NCI-H2081 (cell line): Measurements from ENCODE around the gene ARRDC5.
A peak's percentile ranks its signal among the peaks of the same experiment; 100 is the strongest.
"Not testable (repeated sequence)": the region's sequence is repeated elsewhere in the genome, so short reads cannot be mapped to it uniquely, and the experiment has no call there.

ENCODE experiments used
- DNase-seq, 2 experiments: peaks; one replicate each; lab custom pipeline; 2025; lab: John Stamatoyannopoulos, UW

Gene ARRDC5

GRCh38 chr19:4909897-4910593 lies 7.3 kb upstream of the ARRDC5 start:
- DNase-seq, result peak; percentile 93 to 95

GRCh38 chr19:4909156-4909896 lies 6.6 kb upstream of the ARRDC5 start, which contains the start of gene UHRF1:
Gene UHRF1, plus strand, starts transcription at chr19:4909501. Its CDS starts 1,385 bp downstream, at chr19:4910886.
- DNase-seq, result peak; percentile 61 to 76

DNA sequence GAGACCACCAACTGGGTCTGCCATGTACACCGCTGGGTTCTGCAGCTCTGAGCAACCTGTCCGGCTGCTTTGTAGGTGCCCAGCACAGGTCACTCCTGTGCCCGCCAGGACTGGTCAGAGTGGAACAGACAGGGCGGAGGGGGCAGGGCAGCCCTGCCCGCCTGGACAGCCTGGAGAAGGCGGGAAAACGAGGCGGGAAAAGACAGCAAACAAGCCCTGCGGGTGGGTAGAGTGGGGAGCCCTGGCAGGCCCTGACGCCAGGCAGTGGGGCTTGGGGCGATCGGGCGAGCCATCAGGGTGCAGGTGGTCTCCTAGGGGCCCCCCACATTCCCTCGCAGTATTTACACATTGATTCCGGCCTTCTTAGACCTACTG lies 6.1 kb upstream of the ARRDC5 start:
- DNase-seq, result no peak

DNA sequence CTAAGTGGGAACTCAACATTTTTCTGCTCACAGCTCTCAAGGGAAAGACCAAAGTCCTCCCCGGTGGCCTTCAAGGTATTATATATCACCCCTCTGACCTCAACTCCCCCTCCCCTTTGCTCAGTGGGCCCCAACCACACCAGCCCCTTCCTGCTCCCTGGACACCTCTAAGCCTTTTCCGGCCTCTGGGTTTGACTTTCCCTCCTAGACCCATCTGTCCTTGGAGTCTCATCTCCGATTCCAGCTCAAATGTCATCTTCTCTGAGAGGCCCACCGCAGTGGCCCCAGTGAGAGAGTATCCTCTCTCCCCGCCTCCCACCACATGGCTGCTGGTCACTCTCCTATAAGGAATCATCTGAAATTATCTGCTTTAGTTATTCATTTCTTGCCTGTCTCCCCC lies 5.7 kb upstream of the ARRDC5 start:
- no peak for DNase-seq

DNA sequence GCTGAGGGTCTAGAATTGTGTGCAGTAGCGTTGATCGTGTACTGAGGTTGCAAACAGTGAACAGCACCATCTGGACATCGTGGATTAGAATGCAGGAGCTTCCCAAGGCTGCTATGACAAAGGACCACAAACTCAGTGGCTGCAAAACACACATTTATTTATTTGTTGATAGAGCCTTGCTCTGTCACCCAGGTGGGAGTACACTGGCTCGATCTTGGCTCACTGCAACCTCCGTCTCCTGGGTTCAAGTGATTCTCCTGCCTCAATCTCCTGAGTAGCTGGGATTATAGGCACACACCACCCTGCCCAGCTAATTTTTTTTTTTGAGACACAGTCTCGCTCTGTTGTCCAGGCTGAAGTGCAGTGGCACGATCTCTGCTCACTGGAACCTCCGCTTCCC lies 4.3 kb upstream of the ARRDC5 start:
- DNase-seq, result no peak

GRCh38 chr19:4904481-4904880 lies 1.8 kb upstream of the ARRDC5 start:
- DNase-seq, result no peak

GRCh38 chr19:4900879-4901278 lies 1.8 kb downstream of the ARRDC5 start:
- not testable (repeated sequence) for DNase-seq

DNA sequence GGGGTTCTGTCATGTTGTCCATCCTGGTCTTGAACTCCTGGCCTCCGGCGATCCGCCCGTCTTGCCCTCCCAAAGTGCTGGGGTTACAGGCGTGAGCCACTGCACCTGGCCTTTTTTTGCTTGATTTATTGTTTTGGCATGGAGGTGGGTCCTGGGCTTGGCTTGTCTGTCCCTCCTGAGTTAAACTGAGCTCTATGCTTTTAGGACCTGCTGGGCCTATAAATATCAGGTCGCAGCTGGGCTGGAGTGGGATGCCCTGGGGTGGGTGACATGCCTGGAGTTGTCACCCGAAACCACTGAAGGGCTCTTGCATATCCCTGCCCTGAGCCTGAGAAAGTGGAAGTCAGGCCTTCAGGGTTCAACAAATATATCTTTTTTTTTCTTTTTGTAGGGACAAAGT lies 5.5 kb downstream of the ARRDC5 start:
- DNase-seq, result no peak

GRCh38 chr19:4896372-4896771 lies 6.3 kb downstream of the ARRDC5 start:
- DNase-seq, result no peak

DNA sequence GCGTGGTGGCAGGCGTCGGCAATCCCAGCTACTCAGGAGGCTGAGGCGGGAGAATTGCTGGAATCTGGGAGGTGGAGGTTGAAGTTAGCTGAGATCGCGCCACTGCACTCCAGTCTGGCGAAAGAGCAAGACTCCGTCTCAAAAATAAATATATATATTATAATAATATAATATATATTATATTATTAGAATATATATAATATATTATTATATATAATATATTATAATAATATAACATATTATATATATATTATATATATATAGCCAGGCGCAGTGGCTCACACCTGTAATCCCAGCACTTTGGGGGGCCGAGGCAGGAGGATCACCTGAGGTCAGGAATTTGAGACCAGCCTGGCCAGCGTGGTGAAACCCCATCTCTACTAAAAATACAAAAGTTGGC lies 9.7 kb downstream of the ARRDC5 start:
- DNase-seq, result not testable (repeated sequence)

DNA sequence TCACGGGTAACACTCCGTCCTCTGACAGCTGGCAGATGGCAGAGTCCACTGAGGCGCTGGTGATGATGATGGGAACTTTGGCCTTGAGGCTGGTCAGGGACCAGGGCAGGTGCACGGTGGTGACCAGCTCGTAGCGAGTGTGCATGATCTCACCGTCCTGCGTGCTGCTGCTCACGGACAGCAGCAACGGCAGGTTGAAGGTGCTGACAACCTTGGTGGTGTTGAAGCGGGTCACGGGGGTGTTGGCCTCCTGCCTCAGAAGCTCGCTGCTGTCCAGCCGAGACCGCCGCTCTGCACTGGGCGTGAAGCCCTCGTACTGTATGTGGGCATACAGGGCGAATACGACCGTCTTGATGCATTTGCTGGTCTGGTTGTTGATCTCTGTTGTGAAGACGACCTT lies 11.6 kb downstream of the ARRDC5 start:
- no peak for DNase-seq

DNA sequence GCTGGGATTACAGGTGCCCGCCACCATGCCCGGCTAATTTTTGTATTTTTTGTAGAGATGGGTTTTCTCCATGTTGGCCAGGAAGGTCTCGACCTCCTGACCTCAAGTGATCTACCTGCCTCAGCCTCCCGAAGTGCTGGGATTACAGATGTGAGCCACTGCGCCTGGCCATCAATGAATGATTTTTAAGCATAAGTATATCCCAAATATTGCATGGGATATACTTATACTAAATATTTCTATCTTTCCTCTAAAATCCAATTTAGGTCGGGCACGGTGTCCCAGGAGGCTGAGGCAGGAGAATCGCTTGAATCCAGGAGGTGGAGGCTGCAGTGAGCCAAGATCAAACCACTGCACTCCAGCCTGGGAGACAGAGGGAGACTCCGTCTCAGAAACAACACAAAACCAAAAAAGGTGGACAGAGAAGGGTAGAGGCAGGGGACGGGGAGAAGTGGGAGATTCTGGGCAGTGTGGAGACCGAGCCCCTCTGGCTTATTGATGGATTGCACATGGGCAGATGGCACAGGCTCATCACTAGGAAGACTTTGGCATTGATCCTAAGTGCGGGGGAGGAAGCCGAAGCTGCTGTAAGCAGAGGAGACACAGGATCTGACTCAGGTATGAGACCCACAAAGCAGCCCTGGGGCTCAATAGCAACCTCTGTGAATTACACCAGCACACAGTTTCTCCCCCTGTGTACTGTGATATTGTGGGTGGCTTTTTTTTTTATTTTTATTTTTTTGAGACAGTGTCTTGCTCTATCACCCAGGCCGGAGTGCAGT lies 13.5 kb downstream of the ARRDC5 start:
- no peak for DNase-seq

DNA sequence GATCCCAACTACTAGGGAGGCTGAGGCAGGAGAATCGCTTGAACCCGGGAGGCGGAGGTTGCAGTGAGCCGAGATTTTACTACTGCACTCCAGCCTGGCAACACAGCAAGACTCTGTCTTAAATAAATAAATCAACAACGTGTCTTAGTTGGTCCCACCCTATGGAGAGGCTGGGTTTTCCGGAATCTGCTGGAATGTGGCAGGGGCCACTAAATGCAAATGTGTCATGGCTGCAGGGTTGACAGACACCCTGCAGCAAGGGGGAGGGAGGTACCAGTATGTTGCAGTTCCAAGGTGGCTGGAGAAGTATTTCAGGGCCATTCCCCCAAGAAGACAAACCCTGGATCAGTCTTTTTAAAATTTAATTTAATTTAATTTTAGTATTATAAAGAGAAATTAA lies 14.9 kb downstream of the ARRDC5 start:
- not testable (repeated sequence) for DNase-seq

DNA sequence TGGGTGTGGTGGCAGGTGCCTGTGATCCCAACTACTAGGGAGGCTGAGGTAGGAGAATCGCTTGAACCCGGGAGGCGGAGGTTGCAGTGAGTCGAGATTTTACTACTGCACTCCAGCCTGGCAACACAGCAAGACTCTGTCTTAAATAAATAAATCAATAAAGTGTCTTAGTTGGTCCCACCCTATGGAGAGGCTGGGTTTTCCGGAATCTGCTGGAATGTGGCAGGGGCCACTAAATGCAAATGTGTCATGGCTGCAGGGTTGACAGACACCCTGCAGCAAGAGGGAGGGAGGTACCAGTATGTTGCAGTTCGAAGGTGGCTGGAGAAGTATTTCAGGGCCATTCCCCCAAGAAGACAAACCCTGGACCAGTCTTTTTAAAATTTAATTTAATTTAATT lies 17.7 kb downstream of the ARRDC5 start:
- not testable (repeated sequence) for DNase-seq

DNA sequence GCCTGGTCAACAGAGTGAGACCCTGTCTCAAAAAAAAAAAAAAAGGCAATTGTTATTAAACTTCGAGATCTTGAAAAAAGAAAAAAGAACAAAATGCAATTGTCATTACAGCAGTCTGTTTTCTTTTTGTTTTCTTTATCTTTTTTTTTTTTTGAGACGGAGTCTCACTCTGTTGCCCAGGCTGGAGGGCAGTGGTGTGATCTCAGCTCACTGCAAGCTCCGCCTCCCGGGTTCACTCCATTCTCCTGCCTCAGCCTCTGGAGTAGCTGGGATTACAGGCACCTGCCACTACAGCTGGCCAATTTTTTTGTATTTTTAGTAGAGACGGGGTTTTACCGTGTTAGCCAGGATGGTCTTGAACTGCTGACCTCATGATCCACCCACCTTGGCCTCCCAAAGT lies 19.8 kb downstream of the ARRDC5 start:
- DNase-seq, result not testable (repeated sequence)

DNA sequence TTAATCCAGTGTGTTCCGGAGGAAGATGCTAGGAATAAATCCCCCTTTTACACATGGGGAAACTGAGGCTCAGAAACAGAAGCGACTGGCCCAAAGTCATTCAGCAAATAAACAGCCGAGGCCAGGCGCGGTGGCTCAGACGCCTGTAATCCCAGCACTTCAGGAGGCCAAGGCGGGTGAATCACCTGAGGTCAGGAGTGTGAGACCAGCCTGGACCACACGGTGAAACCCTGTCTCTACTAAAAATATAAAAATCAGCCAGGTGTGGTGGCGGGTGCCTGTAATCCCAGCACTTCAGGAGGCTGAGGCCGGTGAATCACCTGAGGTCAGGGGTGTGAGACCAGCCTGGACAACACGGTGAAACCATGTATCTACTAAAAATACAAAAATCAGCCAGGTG lies 23.7 kb downstream of the ARRDC5 start:
- DNase-seq, result no peak

GRCh38 chr19:4878491-4878968 lies 24.2 kb downstream of the ARRDC5 start:
- DNase-seq, result peak in 1 of 2 experiments; percentile 5

DNA sequence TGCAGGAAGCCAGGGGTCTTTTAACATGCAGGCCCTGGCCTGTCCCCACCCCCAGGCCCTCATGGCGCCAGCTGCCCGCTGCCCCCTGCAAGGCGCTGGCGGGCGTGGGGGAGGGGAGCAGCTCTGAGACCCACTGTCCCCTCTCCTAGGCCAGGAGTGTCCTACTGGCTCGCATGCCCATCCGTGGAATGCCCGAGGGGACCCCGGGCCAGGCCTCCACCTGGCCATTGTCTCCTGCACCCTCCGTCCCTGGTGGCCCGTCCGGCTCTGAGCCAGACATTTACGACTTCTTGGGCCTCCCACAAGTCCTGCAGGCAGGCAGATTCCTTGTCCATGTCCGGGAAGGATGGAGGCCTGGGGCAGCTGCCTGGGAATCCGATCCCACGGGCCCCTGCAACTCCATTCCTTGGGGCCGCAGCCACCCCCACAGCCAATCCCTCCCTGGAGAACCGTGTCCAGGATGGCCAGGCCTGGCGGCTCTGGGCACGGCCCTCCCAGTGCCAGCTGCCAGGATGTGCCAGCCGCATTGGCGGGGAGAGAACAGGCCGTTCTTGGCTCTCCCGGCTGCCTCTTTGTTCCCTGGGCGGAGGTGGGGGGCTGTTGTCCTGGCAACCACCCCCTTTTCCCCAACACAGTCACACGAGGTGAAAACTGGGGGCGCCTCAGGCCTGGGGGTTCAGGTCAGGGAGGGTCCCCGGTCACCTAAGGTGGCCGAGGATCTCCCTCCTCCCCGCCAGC lies 24.8 kb downstream of the ARRDC5 start:
- peak in 1 of 2 experiments; percentile 21 for DNase-seq

DNA sequence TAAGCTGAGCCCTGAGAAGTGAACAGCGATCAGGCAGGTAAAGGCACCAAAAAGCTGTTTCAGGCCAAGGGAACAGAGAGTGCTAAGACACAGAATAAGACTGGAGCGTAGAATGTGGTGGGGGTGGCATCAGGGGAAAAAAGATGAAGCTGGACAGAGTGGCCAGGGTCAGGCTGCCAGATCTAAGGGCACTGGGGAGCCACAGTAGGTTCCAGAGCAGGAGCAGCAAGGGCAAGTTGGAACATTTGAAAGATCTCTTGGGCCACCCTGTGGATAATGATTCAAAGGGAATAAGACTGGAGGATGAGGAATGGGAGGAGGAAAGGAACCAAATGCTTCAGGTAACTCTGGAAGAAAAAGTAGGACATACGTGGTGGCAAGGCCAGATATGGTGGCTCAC lies 28.8 kb downstream of the ARRDC5 start:
- no peak for DNase-seq

GRCh38 chr19:4871711-4872110 lies 31.0 kb downstream of the ARRDC5 start:
- no peak for DNase-seq

GRCh38 chr19:4870025-4870700 lies 32.5 kb downstream of the ARRDC5 start:
- DNase-seq, result no peak
